ENCODE measurements around the gene LYPD8.
A peak's percentile ranks its signal among the peaks of the same experiment; 100 is the strongest.

- TF ChIP-seq CTCF (conservative IDR thresholded peaks at IDR 0.05) = peak; percentile 47
- no peak for TF ChIP-seq ZFX (IDR thresholded peaks at IDR 0.05)
Measured at GRCh38 chr1:248703674-248704073, 51.9 kb downstream of the LYPD8 start.

All from C4-2B (cell line).